HCT116 (cell line): Measurements from ENCODE around the gene GGA1. TPM values are rescaled to one million over a fixed set of nuclear protein-coding genes. Genes with fewer than 3 reads are reported as not detected.

Source experiments
- ATAC-seq: fragments of 200-7000 bp; cut with Tn5 transposase; 2 replicates; pipeline ENCODE4 v1.9.1; 2020; ENCODE audit warnings: mild to moderate bottlenecking, moderate library complexity
- BruUV-seq: library from RNA; stranded (reverse); fragments of 400-500 nt; replicated peaks from 2 replicates; lab custom pipeline; 2021; lab: Mats Ljungman, UMichigan
- CTCF ChIA-PET: fragments of 300-600 bp; sonication (Branson Sonifier 250); formaldehyde crosslinking; loops from one replicate; lab custom pipeline; 2021; ENCODE audit warnings: antibody characterized with exemption; lab: Charles Lee
- POLR2A ChIA-PET: fragments of 300-600, 350-600 bp; sonication (Branson Sonifier 250); formaldehyde crosslinking; loops from one replicate; lab custom pipeline; 2021; ENCODE audit warnings: antibody characterized with exemption; lab: Charles Lee
- RAD21 ChIA-PET, 2 experiments: fragments of 300-600 bp; sonication (Branson Sonifier 250); formaldehyde crosslinking; loops; one replicate each; lab custom pipeline; 2023; ENCODE audit warnings: low total read pairs in 2 of 2; ENCODE audit not compliant: uncharacterized antibody in 2 of 2, unreplicated experiment in 2 of 2, low non-redundant PET in 1 of 2; lab: Charles Lee
- DNase-seq: peaks from one replicate; pipeline ENCODE4 v3.0.0-alpha.2; 2010; ENCODE audit warnings: low read depth, low spot score
- H2AFZ ChIP-seq: fragments of 200-600 bp; shearing (Covaris generic), sonication (generic); 2 replicates; pipeline ENCODE4 v1.6.1; 2017; ENCODE audit warnings: low read depth, mixed run types, mixed read lengths, antibody characterized with exemption, low read length; ENCODE audit not compliant: poor library complexity, severe bottlenecking
- H3K27ac ChIP-seq: 2 replicates; pipeline ENCODE4 v1.5.1; 2012; ENCODE audit warnings: low read depth, low read length
- H3K27me3 ChIP-seq: fragments of 200-600 bp; sonication (generic); 2 replicates; pipeline ENCODE4 v1.6.1; 2016; ENCODE audit warnings: mixed run types, low read length, mixed read lengths; ENCODE audit not compliant: insufficient read depth
- H3K36me3 ChIP-seq, 2 experiments: fragments of 200-500 bp in 1 of 2; fragments of 200-600 bp in 1 of 2; sonication (Bioruptor generic) in 1 of 2; sonication (generic) in 1 of 2; 2 replicates each; pipeline versions ENCODE4 v1.5.1 to v1.6.1; 2014 to 2016; ENCODE audit warnings: low read length in 2 of 2, inconsistent platforms in 1 of 2, mixed read lengths in 1 of 2, mixed run types in 1 of 2; ENCODE audit not compliant: insufficient read depth in 2 of 2, control insufficient read depth in 1 of 2
- H3K4me1 ChIP-seq, 2 experiments: fragments of 200-600 bp in 1 of 2; sonication (generic) in 1 of 2; 2 replicates each; pipeline versions ENCODE4 v1.5.1 to v1.6.1; 2012 to 2017; ENCODE audit warnings: low read length in 2 of 2, inconsistent platforms in 1 of 2, mild to moderate bottlenecking in 1 of 2, mixed read lengths in 1 of 2, mixed run types in 1 of 2, moderate library complexity in 1 of 2; ENCODE audit not compliant: insufficient read depth in 2 of 2, control insufficient read depth in 1 of 2
- H3K4me2 ChIP-seq: fragments of 200-600 bp; sonication (generic); 2 replicates; pipeline ENCODE4 v1.6.1; 2017; ENCODE audit warnings: mixed run types, low read length, mixed read lengths
- H3K4me3 ChIP-seq, 2 experiments: fragments of 200-600 bp in 1 of 2; sonication (generic) in 1 of 2; replicated peaks in 1 of 2; 2 replicates each; pipeline ENCODE4 v1.5.1; 2011 to 2016; ENCODE audit warnings: low read length in 2 of 2, control low read depth in 1 of 2, low read depth in 1 of 2, mild to moderate bottlenecking in 1 of 2, mixed read lengths in 1 of 2, mixed run types in 1 of 2
- H3K79me2 ChIP-seq: fragments of 200-600 bp; sonication (generic); 2 replicates; pipeline ENCODE4 v1.6.1; 2017; ENCODE audit warnings: mild to moderate bottlenecking, mixed run types, low read length, moderate library complexity, mixed read lengths; ENCODE audit not compliant: insufficient read depth
- H3K9ac ChIP-seq: fragments of 200-600 bp; sonication (generic); 2 replicates; pipeline ENCODE4 v1.6.1; 2016; ENCODE audit warnings: low read length, mixed read lengths
- H3K9me2 ChIP-seq: fragments of 200-600 bp; sonication (generic), shearing (Covaris generic); 2 replicates; pipeline ENCODE4 v1.6.1; 2017; ENCODE audit warnings: mixed run types, mild to moderate bottlenecking, moderate library complexity; ENCODE audit not compliant: insufficient read depth
- H3K9me3 ChIP-seq, 2 experiments: fragments of 200-500 bp in 1 of 2; fragments of 200-600 bp in 1 of 2; sonication (Bioruptor generic) in 1 of 2; sonication (generic) in 1 of 2; 2 replicates each; pipeline ENCODE4 v1.6.1; 2014 to 2017; ENCODE audit warnings: low read length in 2 of 2, mixed read lengths in 2 of 2, inconsistent platforms in 1 of 2, low read depth in 1 of 2, mild to moderate bottlenecking in 1 of 2, mixed run types in 1 of 2, moderate library complexity in 1 of 2; ENCODE audit not compliant: control insufficient read depth in 1 of 2, insufficient read depth in 1 of 2
- H4K20me1 ChIP-seq: fragments of 200-600 bp; sonication (generic), shearing (Covaris generic); 2 replicates; pipeline ENCODE4 v1.6.1; 2017; ENCODE audit warnings: mixed run types, mild to moderate bottlenecking, moderate library complexity; ENCODE audit not compliant: insufficient read depth
- JUND ChIP-seq: IDR thresholded peaks from 2 replicates; pipeline ENCODE4 v1.6.1; 2012
- SIN3A ChIP-seq: IDR thresholded peaks from 2 replicates; pipeline ENCODE4 v1.6.1; 2012; ENCODE audit warnings: low read depth
- SP1 ChIP-seq: IDR thresholded peaks from 2 replicates; pipeline ENCODE4 v1.6.1; 2012; ENCODE audit warnings: low read depth
- intact Hi-C: fragments of 100-400 bp; cut with micrococcal nuclease; formaldehyde crosslinking; loops from 2 replicates; pipeline ENCODE4 v1.10.0; 2022
- total RNA-seq: library from RNA; stranded (reverse); gene quantifications from one replicate; pipeline ENCODE4 v1.2.1, GENCODE V29; 2021; ENCODE audit not compliant: unreplicated experiment
- TF ChIP-seq, protein P1 (sequence below): IDR thresholded peaks from 2 replicates; pipeline ENCODE4 v1.6.1; 2012
- TF ChIP-seq, protein P2 (sequence below): IDR thresholded peaks from 2 replicates; pipeline ENCODE4 v1.6.1; 2012; ENCODE audit warnings: low read depth

GGA1 gene
- total RNA-seq, 1 experiment from 2014 or later, result 89.8 TPM

GRCh38 chr22:37672206-37672919 lies 63.7 kb downstream of the GGA1 start:
- H3K36me3 ChIP-seq, result no peaks in the 10 kb centered on the region
- H3K27ac ChIP-seq, result no peak overlapping the region
- no peak overlapping the region for H2AFZ ChIP-seq
- H3K9ac ChIP-seq, result no peak overlapping the region
- H3K4me1 ChIP-seq, result peaks cover 46 to 68% of the 10 kb centered on the region in 2 experiments
- H3K9me3 ChIP-seq, result no peaks in the 10 kb centered on the region
- no peaks in the 10 kb centered on the region for H3K27me3 ChIP-seq
- no peak overlapping the region for H3K4me3 ChIP-seq
- H3K79me2 ChIP-seq, result peaks cover 13% of the 10 kb centered on the region; the same call in 1 of the 2 replicates
- no peak overlapping the region for H3K4me2 ChIP-seq
- intact Hi-C loops, result no loop called here
- DNase-seq (no peak), ATAC-seq (no peak)
- RAD21 ChIA-PET, result no interaction called here
- POLR2A ChIA-PET, result interaction anchor here (0.7 to 1.4 kb wide), 3 partner anchors 11 to 36 kb away, joined by 3 read pairs; partner anchors contain the start of gene PDXP
- CTCF ChIA-PET, result interaction anchor here (1.2 kb wide), 1 partner anchor 9 kb away, joined by 4 read pairs; no protein-coding TSS in a partner anchor
- TF ChIP-seq, protein P1, sequence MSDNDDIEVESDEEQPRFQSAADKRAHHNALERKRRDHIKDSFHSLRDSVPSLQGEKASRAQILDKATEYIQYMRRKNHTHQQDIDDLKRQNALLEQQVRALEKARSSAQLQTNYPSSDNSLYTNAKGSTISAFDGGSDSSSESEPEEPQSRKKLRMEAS, result no peak
- no peak for TF ChIP-seq SIN3A
- TF ChIP-seq, protein P2, sequence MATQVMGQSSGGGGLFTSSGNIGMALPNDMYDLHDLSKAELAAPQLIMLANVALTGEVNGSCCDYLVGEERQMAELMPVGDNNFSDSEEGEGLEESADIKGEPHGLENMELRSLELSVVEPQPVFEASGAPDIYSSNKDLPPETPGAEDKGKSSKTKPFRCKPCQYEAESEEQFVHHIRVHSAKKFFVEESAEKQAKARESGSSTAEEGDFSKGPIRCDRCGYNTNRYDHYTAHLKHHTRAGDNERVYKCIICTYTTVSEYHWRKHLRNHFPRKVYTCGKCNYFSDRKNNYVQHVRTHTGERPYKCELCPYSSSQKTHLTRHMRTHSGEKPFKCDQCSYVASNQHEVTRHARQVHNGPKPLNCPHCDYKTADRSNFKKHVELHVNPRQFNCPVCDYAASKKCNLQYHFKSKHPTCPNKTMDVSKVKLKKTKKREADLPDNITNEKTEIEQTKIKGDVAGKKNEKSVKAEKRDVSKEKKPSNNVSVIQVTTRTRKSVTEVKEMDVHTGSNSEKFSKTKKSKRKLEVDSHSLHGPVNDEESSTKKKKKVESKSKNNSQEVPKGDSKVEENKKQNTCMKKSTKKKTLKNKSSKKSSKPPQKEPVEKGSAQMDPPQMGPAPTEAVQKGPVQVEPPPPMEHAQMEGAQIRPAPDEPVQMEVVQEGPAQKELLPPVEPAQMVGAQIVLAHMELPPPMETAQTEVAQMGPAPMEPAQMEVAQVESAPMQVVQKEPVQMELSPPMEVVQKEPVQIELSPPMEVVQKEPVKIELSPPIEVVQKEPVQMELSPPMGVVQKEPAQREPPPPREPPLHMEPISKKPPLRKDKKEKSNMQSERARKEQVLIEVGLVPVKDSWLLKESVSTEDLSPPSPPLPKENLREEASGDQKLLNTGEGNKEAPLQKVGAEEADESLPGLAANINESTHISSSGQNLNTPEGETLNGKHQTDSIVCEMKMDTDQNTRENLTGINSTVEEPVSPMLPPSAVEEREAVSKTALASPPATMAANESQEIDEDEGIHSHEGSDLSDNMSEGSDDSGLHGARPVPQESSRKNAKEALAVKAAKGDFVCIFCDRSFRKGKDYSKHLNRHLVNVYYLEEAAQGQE, result no peak
- no peak for TF ChIP-seq SP1
- no peak for TF ChIP-seq JUND
- H4K20me1 ChIP-seq, result no peaks in the 10 kb centered on the region
- BruUV-seq, result no TSS peak
- H3K9me2 ChIP-seq, result no peaks in the 10 kb centered on the region
